H9 (cell line): ENCODE data around the gene BUD13. TPM values are rescaled to one million over a fixed set of nuclear protein-coding genes. Genes with fewer than 3 reads are reported as not detected.
A peak's percentile ranks its signal among the peaks of the same experiment; 100 is the strongest.

Source experiments
- DNase-seq: peaks from one replicate; pipeline ENCODE4 v3.0.0-alpha.2; 2017
- H2AFZ ChIP-seq: one replicate; pipeline ENCODE4 v1.6.1; 2013; ENCODE audit warnings: mild to moderate bottlenecking, low read length, control low read depth, moderate library complexity
- H2AK5ac ChIP-seq: 2 replicates; pipeline ENCODE4 v1.6.1; 2013; ENCODE audit warnings: low read length, control low read depth, mixed read lengths; ENCODE audit not compliant: insufficient read length
- H2BK120ac ChIP-seq: one replicate; pipeline ENCODE4 v1.6.1; 2013; ENCODE audit warnings: low read depth, mild to moderate bottlenecking, low read length, control low read depth, inconsistent platforms; ENCODE audit not compliant: poor library complexity, severe bottlenecking
- H2BK12ac ChIP-seq: 2 replicates; pipeline ENCODE4 v1.6.1; 2013; ENCODE audit warnings: low read length, control low read depth, mixed read lengths, low read depth; ENCODE audit not compliant: insufficient read length
- H2BK15ac ChIP-seq: 2 replicates; pipeline ENCODE4 v1.6.1; 2013; ENCODE audit warnings: low read depth, low read length, control low read depth
- H2BK20ac ChIP-seq: one replicate; pipeline ENCODE4 v1.6.1; 2013; ENCODE audit warnings: low read depth, mild to moderate bottlenecking, low read length, control low read depth, inconsistent platforms; ENCODE audit not compliant: poor library complexity, severe bottlenecking
- H2BK5ac ChIP-seq: 2 replicates; pipeline ENCODE4 v1.6.1; 2013; ENCODE audit warnings: low read length, control low read depth, mixed read lengths; ENCODE audit not compliant: insufficient read length
- H3K14ac ChIP-seq: 2 replicates; pipeline ENCODE4 v1.6.1; 2013; ENCODE audit warnings: low read length, control low read depth; ENCODE audit not compliant: insufficient read depth
- H3K18ac ChIP-seq: 2 replicates; pipeline ENCODE4 v1.6.1; 2013; ENCODE audit warnings: low read depth, mild to moderate bottlenecking, mixed read lengths, low read length, control low read depth; ENCODE audit not compliant: insufficient read length
- H3K23ac ChIP-seq: 2 replicates; pipeline ENCODE4 v1.6.1; 2013; ENCODE audit warnings: low read length, control low read depth, mixed read lengths, low read depth; ENCODE audit not compliant: insufficient read length
- H3K23me2 ChIP-seq: 2 replicates; pipeline ENCODE4 v1.6.1; 2013; ENCODE audit warnings: low read depth, mild to moderate bottlenecking, mixed read lengths, low read length, control low read depth; ENCODE audit not compliant: insufficient read length, poor library complexity, severe bottlenecking
- H3K27ac ChIP-seq: 2 replicates; pipeline ENCODE4 v1.5.1; 2013; ENCODE audit warnings: low read length, control low read depth, mixed read lengths, low read depth; ENCODE audit not compliant: insufficient read length
- H3K27me3 ChIP-seq: 2 replicates; pipeline ENCODE4 v1.6.1; 2013; ENCODE audit warnings: low read length, control low read depth, inconsistent platforms; ENCODE audit not compliant: insufficient read depth
- H3K4ac ChIP-seq: 2 replicates; pipeline ENCODE4 v1.6.1; 2013; ENCODE audit warnings: low read depth, mild to moderate bottlenecking, control low read depth, inconsistent platforms, low read length, moderate library complexity
- H3K4me1 ChIP-seq: 2 replicates; pipeline ENCODE4 v1.6.1; 2013; ENCODE audit warnings: low read length, control low read depth, inconsistent platforms; ENCODE audit not compliant: insufficient read depth
- H3K4me2 ChIP-seq: 2 replicates; pipeline ENCODE4 v1.6.1; 2013; ENCODE audit warnings: low read length, control low read depth, mixed read lengths; ENCODE audit not compliant: insufficient read length, insufficient read depth
- H3K56ac ChIP-seq: 2 replicates; pipeline ENCODE4 v1.6.1; 2013; ENCODE audit warnings: low read depth, mild to moderate bottlenecking, mixed read lengths, low read length, control low read depth; ENCODE audit not compliant: insufficient read length
- H3K79me1 ChIP-seq: 2 replicates; pipeline ENCODE4 v1.6.1; 2013; ENCODE audit warnings: low read depth, mild to moderate bottlenecking, moderate library complexity, low read length, control low read depth, inconsistent platforms; ENCODE audit not compliant: insufficient read depth, poor library complexity, severe bottlenecking
- H3K79me2 ChIP-seq: 2 replicates; pipeline ENCODE4 v1.6.1; 2013; ENCODE audit warnings: low read length, control low read depth, inconsistent platforms; ENCODE audit not compliant: insufficient read depth
- H3K9ac ChIP-seq: 2 replicates; pipeline ENCODE4 v1.6.1; 2013; ENCODE audit warnings: low read length, control low read depth, mixed read lengths; ENCODE audit not compliant: insufficient read length; ENCODE audit errors: extremely low read depth
- H3K9me3 ChIP-seq: one replicate; pipeline ENCODE4 v1.6.1; 2013; ENCODE audit warnings: low read depth, low read length, inconsistent platforms; ENCODE audit not compliant: control insufficient read depth
- H3T11ph ChIP-seq: one replicate; pipeline ENCODE4 v1.6.1; 2013; ENCODE audit warnings: mild to moderate bottlenecking, low read length, control low read depth, inconsistent platforms
- H4K20me1 ChIP-seq: one replicate; pipeline ENCODE4 v1.6.1; 2013; ENCODE audit not compliant: control insufficient read depth, insufficient read length, insufficient read depth
- H4K5ac ChIP-seq: 2 replicates; pipeline ENCODE4 v1.6.1; 2013; ENCODE audit warnings: low read depth, mild to moderate bottlenecking, mixed read lengths, low read length, control low read depth; ENCODE audit not compliant: insufficient read length
- H4K8ac ChIP-seq: replicated peaks from 2 replicates; pipeline ENCODE4 v1.6.1; 2013; ENCODE audit warnings: low read length, control low read depth, mixed read lengths, low read depth; ENCODE audit not compliant: insufficient read length
- H4K91ac ChIP-seq: 2 replicates; pipeline ENCODE4 v1.6.1; 2013; ENCODE audit warnings: low read depth, mild to moderate bottlenecking, moderate library complexity, mixed read lengths, low read length, control low read depth; ENCODE audit not compliant: insufficient read length
- H3K27ac Mint-ChIP-seq, 3 experiments: 2 replicates in 2 of 3; 3 replicates in 1 of 3; pipeline ENCODE4 v1.8.0; 2020 to 2021; ENCODE audit warnings: mixed read lengths in 3 of 3, mild to moderate bottlenecking in 1 of 3, moderate library complexity in 1 of 3
- H3K27me3 Mint-ChIP-seq: 2 replicates; pipeline ENCODE4 v1.8.0; 2021; ENCODE audit warnings: low read depth, mild to moderate bottlenecking, moderate library complexity, mixed read lengths
- H3K36me3 Mint-ChIP-seq, 3 experiments: 2 replicates in 2 of 3; 3 replicates in 1 of 3; pipeline ENCODE4 v1.8.0; 2020 to 2021; ENCODE audit warnings: low read depth in 3 of 3, mixed read lengths in 3 of 3; ENCODE audit not compliant: insufficient read depth in 1 of 3
- H3K4me1 Mint-ChIP-seq, 2 experiments: 2 replicates each; pipeline ENCODE4 v1.8.0; 2020; ENCODE audit warnings: mixed read lengths in 2 of 2
- H3K4me3 Mint-ChIP-seq, 2 experiments: 2 replicates in 1 of 2; 3 replicates in 1 of 2; pipeline ENCODE4 v1.8.0; 2020 to 2021; ENCODE audit warnings: mild to moderate bottlenecking in 2 of 2, mixed read lengths in 2 of 2, moderate library complexity in 1 of 2
- H3K9me3 Mint-ChIP-seq, 2 experiments: 2 replicates in 1 of 2; 3 replicates in 1 of 2; pipeline ENCODE4 v1.8.0; 2020; ENCODE audit warnings: mild to moderate bottlenecking in 2 of 2, mixed read lengths in 2 of 2, moderate library complexity in 1 of 2
- CTCF ChIP-seq: fragments of 200-600 bp; sonication (generic); conservative IDR thresholded peaks from 3 replicates; pipeline ENCODE4 v1.8.0; 2021; ENCODE audit warnings: antibody characterized with exemption, mild to moderate bottlenecking
- WGBS: extraction: QIAGEN DNeasy Blood & Tissue Kit; methylation state at CpG from one replicate; pipeline ENCODE4 v1.1.7; 2013; ENCODE audit warnings: missing lambda C conversion rate, low lambda C conversion rate, mixed read lengths; ENCODE audit not compliant: insufficient read length; ENCODE audit errors: extremely low coverage; 5-methylcytosine and 5-hydroxymethylcytosine counted together
- total RNA-seq: library from RNA; stranded (reverse); gene quantifications from 2 replicates; pipeline ENCODE4 v1.2.1, GENCODE V29; 2021

Gene BUD13
- total RNA-seq, 1 experiment from 2014 or later = 30.0 TPM

GRCh38 chr11:116774661-116775060 lies 1.9 kb upstream of the BUD13 start:
- Histone ChIP-seq H3K14ac (no peak overlapping the region; the same call in 1 of the 2 replicates), H2BK12ac (no peak overlapping the region), H2AFZ (no peak overlapping the region), H4K91ac (no peak overlapping the region), H2BK5ac (no peak overlapping the region), H2AK5ac (no peak overlapping the region), H3K79me1 (peaks cover 7% of the 10 kb centered on the region), H2BK120ac (no peak overlapping the region), H3K4me2 (no peak overlapping the region), H3K27ac (no peak overlapping the region), H3K23me2 (peaks cover 12% of the 10 kb centered on the region), H4K5ac (no peak overlapping the region), H3K56ac (no peak overlapping the region), H4K8ac (no peak overlapping the region), H3K27me3 (no peaks in the 10 kb centered on the region), H2BK15ac (no peak overlapping the region), H3K4ac (no peak overlapping the region), H3K79me2 (peaks cover 11% of the 10 kb centered on the region; the same call in 1 of the 2 replicates), H3K4me1 (peaks cover 4% of the 10 kb centered on the region; the same call in 1 of the 2 replicates), H3K9me3 (no peaks in the 10 kb centered on the region), H2BK20ac (no peak overlapping the region), H3K9ac (no peak overlapping the region), H3K23ac (no peak overlapping the region), H4K20me1 (no peaks in the 10 kb centered on the region), H3T11ph (no peak overlapping the region), H3K18ac (no peak overlapping the region)
- Mint-ChIP-seq H3K9me3 (no peaks in the 10 kb centered on the region), H3K4me1 (peaks cover 21 to 22% of the 10 kb centered on the region in 2 experiments), H3K27ac (peak overlapping the region in 1 of 3 experiments; percentile 44; a peak in 2 of 7 replicates), H3K27me3 (no peaks in the 10 kb centered on the region), H3K36me3 (peaks cover 18 to 49% (median 37%) of the 10 kb centered on the region in 3 experiments; a peak in 6 of 7 replicates), H3K4me3 (0 out of 5 replicates have a peak overlapping the region, but pooled peaks of 1 of the 2 experiments have one; percentile 30)
- no CpG with 5 or more reads among the region's 5 CpGs for WGBS
- TF ChIP-seq CTCF = no peak
- no peak for DNase-seq
